IPS-18c (cell line): Measurements from ENCODE around the gene CCDC116.

Experiments
- H3K4me3 ChIP-seq: 2 replicates; pipeline ENCODE4 v1.7.0; 2013; ENCODE audit warnings: low read depth, mild to moderate bottlenecking, low read length, moderate library complexity; ENCODE audit not compliant: insufficient read depth
- H3K9me3 ChIP-seq: one replicate; pipeline ENCODE4 v1.6.1; 2013; ENCODE audit warnings: mild to moderate bottlenecking, low read length, moderate library complexity; ENCODE audit not compliant: control insufficient read depth, insufficient read depth

CCDC116 gene

DNA sequence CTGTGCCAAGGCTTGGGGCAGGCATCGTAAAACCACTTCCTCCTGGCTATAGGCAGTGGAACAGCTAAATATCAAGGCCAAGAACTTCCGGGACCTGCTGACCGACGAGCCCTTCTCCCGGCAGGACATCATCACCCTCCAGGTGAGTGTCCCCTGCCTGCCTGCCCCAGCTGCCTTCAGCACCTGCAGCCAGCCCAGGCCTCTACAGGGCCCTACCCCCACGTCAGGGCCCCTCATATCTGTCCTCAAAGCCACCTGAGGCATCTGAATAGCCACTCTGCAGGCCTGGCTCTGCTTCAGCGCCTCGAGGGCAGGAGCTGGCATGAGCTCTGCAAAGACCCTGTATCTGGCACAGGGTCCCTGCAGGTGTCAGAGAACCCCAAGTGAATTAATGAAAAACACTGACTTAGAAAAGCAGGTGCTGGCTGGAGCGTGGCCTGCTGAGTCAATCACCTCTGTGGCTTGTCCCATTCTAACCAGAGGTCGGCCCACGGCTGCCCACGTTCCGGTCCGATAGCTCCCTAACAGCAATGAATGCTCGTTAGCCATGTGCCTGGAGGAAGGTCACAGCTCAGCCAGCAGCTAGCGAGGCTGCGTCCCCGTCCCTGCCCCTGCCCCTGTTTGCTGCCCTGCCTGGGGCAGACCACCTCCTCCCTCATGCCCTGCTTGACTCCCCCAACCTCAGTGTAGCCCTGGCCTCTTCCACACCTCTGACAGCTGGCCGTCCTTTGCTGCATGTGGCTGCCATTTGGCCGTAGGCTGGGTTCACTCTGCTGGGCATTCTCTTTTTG, 50.0 kb downstream of the CCDC116 start:
- Histone ChIP-seq H3K9me3 (peaks cover 2% of the 10 kb centered on the region), H3K4me3 (no peak overlapping the region)

DNA sequence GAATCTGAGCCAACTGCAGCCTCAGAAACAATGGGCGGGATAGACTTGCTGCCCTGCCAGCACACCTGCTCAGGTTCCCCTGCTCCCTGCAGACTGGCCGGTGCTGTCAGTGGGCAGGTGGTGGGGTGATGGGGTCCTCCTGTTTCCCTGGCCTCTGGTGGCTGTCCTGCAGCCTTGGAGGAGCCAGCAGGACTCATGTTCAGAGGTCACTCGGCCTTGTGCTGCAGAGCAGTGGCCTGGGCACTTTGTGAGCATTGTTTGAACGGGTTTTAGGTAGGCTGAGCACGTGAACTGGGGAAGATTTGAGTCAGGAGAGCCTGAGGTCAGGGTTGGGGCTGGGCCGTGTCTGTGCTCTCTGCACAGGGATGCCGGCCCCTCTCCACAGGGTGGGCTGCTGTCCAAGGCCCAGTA, 50.8 kb downstream of the CCDC116 start:
- Histone ChIP-seq H3K4me3 (no peak overlapping the region), H3K9me3 (peaks cover 2% of the 10 kb centered on the region)

DNA sequence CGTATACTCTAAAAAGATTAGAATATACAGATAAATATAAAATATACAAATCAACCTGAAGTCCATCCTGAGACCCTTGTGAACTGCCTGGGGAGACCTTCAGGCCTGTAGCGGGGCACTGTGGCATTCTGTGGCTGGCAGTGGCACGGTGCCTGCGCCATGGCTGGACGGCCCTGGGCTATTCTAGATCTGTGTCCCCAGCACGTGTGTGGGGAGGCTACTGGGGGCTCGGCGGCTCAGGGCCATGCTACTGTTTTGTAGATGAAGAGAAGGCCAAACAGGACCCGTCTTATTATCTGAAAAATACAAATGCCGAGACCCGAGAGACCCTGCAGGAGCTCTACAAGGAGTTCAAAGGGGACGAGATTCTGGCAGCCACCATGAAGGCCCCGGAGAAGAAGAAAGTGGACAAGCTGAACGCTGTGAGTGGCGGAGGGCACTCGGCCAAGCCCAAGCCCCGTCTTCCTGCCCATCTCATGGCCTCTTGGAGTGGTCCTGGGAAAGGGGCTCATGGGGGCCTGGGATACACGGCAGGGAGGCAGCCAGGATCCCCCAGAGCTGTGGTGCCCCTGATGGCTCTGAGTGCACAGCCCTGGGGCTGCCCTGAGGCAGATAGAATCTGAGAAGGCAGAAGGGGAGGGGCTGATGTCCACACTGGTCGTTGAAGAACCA, 52.1 kb downstream of the CCDC116 start:
- Histone ChIP-seq H3K4me3 (no peak overlapping the region), H3K9me3 (peaks cover 2% of the 10 kb centered on the region)

DNA sequence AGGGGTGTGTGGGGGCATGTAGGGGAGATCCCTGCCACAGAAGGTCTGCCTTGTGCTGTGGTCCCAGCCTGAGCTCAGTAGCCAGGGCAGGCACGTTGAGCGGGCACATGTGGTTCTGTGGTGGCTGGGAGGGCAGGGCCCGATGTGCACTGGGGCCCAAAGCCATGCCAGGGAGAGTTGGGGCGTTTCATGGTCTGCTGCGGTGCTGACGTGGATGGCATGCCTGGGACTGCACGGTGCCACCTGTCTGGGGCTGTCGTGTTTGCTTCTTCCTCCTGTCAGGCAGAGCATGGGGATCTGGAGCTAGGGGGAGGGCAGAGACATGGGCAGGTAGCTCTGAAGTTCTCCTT, 52.6 kb downstream of the CCDC116 start:
- Histone ChIP-seq H3K4me3 (no peak overlapping the region), H3K9me3 (peaks cover 2% of the 10 kb centered on the region)

DNA sequence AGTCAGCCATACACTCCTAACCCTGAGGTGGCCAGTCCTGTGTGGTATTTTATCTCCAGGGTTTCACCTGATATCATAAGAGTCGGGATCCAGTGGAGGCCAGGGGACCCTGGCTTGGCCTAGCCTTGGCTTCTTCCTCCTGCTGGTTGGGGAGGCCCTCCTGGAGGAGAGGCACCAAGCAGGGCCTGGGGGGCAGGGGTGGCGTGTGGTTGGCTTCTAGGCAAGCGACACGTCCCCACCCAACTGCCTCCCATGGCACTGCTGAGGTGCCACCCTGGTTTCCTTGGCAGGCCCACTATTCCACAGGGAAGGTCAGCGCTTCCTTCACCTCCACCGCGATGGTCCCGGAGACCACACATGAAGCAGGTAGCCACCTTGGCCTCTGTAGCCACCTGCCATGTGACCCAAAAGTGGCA, 53.6 kb downstream of the CCDC116 start:
- H3K4me3 ChIP-seq: no peak overlapping the region
- H3K9me3 ChIP-seq: peaks cover 2% of the 10 kb centered on the region
